Adrenal gland (tissue), 5 donors: Measurements from ENCODE around the gene CRYBA1.

Experiments
- POLR2A ChIP-seq, 2 donors: fragments of 450-650 bp; IDR thresholded peaks; one replicate each; pipeline ENCODE4 v1.6.1; 2017; ENCODE audit warnings: antibody characterized with exemption in 2 of 2, mild to moderate bottlenecking in 2 of 2, moderate library complexity in 1 of 2
- TF ChIP-seq, protein P1 (sequence below), 6 experiments: fragments of 450-650 bp in 4 of 6; fragments of 200-600 bp in 2 of 6; sonication (generic) in 1 of 6; IDR thresholded peaks; 1 replicate in 5 of 6; 2 replicates in 1 of 6; pipeline versions ENCODE4 v1.5.1 to v1.8.0; 2016 to 2021; ENCODE audit warnings: antibody characterized with exemption in 6 of 6, mild to moderate bottlenecking in 2 of 6, moderate library complexity in 1 of 6
- donor health status: DM: no; HTN: no; CAD: no.

DNA sequence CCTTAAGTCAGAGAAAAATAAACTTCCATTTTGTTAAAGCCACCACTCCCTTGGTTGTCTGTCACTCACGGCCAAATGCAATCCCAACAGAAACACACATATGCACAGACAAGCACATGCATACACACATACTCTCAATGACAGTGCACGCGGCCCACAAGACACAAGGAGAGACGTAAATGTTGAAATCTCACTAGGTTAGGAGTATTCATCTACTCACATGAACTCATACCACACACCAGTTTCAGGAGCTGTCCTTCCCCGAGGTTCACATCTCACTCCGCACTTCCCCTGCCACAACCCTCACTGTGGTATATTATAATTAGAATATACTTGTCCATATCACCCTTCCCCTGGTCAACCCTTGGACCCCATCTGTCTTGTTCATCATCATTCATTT lies 30.5 kb upstream of the CRYBA1 start:
- TF ChIP-seq, protein P1, sequence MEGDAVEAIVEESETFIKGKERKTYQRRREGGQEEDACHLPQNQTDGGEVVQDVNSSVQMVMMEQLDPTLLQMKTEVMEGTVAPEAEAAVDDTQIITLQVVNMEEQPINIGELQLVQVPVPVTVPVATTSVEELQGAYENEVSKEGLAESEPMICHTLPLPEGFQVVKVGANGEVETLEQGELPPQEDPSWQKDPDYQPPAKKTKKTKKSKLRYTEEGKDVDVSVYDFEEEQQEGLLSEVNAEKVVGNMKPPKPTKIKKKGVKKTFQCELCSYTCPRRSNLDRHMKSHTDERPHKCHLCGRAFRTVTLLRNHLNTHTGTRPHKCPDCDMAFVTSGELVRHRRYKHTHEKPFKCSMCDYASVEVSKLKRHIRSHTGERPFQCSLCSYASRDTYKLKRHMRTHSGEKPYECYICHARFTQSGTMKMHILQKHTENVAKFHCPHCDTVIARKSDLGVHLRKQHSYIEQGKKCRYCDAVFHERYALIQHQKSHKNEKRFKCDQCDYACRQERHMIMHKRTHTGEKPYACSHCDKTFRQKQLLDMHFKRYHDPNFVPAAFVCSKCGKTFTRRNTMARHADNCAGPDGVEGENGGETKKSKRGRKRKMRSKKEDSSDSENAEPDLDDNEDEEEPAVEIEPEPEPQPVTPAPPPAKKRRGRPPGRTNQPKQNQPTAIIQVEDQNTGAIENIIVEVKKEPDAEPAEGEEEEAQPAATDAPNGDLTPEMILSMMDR (IDR thresholded peaks at IDR 0.05) = no peak
- no peak for TF ChIP-seq POLR2A (IDR thresholded peaks at IDR 0.05)
